Bone marrow (tissue), 2 donors: Measurements from ENCODE around the gene CRACDL.

ENCODE experiments used
- DNase-seq, 2 donors: peaks; one replicate each; lab custom pipeline; 2025; lab: John Stamatoyannopoulos, UW

CRACDL gene

GRCh38 chr2:98801921-98802321 is 134.1 kb downstream of the CRACDL start:
- DNase-seq = no peak

- DNase-seq = no peak
Measured at GRCh38 chr2:98801286-98801685, 134.7 kb downstream of the CRACDL start.

GRCh38 chr2:98800330-98801064 is 135.5 kb downstream of the CRACDL start:
- no peak for DNase-seq

DNA sequence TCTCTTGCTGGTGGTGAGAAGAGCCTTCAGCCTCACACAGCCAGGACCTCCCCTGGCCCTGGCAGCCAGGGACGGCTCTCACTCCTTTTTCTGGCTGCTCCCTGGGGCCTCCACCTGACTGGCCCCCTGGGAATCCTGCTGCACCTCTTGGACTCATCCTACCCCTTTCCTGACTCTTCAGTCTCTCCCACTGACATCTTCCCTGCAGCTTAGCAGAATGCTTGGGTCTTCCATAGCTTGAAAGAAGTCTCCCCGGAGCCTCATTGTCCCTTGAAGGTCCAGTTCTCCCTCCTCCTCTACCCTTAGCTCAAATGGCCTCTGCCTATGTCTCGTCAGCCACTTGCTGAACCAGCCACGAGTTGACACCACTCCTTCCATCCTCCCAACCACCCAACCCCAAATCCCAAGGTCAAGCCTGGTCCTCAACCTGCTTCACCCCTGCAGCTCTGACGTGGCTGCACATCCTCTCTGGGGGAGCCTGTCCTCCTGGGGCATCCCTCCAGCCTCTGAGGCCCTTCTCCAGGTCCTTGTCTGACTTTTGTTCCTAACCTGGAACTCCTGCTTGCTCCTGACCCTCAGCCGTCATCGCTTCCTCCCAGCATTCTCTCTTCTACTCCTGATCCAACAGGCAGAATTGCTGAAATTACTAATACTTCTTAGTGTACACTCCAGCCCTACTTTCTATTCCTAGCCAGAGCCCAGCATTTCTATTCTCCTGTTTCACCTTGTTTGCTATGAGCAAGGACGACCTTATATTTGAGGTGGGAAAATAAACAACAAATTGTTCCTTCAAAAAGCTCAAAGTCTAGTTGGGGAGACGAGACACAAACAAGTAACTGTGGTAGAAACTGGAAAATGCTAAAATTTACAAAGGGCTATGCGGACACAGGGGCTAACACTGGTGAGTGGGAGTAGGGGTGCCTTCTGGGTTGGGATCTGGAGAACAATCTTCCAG is 136.4 kb downstream of the CRACDL start:
- no peak for DNase-seq

- no peak for DNase-seq
Measured at GRCh38 chr2:98796775-98797544, 139.1 kb downstream of the CRACDL start.

- no peak for DNase-seq
Measured at GRCh38 chr2:98795891-98796676, 139.9 kb downstream of the CRACDL start.

DNA sequence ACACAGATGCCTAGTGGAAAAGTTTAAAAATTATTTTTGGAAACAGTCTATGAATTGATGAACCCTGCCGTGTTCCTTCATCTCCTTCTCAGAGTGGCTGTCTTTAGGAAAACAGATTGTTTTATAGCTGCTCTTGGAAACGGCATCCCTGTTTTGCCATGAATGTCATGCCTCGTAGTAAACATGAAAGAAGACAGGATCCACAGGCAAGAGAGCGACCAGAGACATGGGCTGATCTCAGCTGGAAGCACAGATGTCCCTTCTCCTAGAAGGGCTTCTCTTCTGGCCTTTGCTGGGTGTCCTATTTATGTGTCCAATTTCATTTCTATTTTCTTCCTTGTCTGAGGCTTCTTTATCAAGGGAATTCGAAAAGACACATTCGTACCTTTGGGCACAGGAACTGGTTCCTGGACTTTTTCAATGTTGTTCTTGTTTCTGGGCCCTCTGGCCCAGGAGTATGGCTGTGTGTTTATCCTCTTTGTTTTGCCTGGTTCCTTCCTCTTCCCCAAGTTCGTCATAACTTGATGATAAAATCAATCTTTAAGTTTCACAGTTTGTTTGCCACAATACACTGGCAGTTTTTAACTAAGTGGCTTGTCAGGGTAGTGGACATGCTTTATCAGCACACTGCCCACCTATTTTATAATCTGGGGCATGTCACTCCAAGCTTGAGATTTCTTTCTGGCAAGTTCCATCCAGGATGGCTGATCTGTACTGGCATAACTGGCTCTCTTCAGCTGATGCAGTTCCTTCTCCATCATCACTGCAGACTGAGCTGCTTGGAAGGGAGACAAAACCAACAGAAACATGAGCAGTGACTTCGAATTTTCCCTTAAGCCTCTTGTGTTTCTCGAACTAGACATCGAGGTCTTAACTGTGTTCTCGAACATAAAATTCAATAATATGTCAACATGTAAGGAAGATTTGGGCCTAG is 141.9 kb downstream of the CRACDL start:
- DNase-seq = no peak

DNA sequence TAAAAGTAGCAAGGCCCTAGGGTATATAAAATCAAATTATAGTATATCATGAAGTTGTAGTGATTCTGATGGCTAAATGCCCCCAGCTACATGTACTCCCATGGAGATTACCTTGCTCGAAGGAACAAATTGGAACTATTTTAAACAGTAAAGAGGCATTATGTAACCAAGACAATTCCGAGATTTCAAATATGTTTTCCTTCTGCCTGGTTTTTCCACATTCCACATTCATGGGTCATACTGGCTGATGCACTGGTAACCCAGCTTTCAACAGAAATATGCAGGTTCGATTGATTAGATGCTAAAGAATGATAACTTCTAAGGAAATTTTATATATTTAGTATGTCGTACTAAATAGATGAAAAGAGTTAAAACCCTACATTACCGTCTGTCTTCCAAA is 142.8 kb downstream of the CRACDL start:
- no peak for DNase-seq

- DNase-seq = no peak
Measured at GRCh38 chr2:98790221-98790620, 145.8 kb downstream of the CRACDL start.

DNA sequence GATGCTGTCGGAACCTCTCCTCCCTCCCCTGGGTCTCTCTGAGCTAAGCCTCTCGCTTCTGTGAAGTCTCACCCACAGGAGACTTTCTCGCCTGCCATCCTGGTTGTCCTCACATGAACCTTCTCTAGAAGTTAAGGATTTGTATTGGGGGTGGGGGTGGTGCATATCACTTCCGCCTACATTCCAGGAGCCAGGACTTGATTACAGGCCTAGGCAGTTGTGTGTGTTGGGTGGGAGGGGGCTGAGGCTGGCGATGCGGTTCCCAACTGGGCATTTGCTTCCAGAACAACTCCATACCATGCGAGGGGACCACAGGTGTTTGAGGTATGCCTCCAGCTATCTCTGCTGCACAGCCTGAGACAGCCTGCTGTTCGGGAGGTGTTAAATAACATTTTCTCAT is 148.3 kb downstream of the CRACDL start:
- DNase-seq = no peak

DNA sequence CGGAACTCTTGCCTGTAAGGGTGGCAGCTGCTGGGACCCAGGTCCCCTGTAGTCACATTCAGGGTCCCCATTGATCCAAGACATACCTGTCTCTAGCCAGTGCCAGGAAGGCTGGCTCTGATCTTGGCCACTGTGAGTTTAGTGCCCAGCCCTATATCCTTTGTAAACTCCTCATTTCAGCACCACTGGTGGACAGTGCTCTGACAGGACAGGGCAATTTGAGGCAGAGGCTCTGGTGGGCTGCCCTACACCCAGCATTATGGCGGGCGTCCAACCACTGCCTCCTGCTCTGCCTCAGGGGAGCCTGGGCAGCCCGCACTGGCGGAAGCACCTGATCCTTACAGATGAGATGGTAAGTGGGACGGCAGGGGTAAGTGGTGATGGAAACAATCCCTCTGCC is 149.8 kb downstream of the CRACDL start:
- DNase-seq = no peak

DNA sequence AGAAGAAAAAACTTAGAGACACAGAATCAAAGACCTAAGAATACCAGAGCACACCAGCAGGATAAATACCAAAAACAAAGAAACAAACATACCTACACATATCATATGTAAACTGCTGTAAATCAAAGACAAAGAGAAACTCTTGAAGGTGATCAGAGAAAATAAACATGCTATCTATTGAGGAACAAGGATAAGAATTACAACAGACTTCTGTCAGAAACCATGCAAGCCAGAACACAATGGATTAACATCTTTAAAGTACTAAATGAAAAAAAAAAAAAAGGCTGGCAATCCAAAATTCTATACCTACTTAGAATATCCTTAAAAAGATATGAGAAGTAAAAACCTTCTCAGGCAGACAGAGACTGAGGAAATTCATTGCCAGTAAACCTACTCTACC is 153.5 kb downstream of the CRACDL start:
- DNase-seq = no peak

GRCh38 chr2:98781822-98782221 is 154.2 kb downstream of the CRACDL start:
- DNase-seq = no peak

DNA sequence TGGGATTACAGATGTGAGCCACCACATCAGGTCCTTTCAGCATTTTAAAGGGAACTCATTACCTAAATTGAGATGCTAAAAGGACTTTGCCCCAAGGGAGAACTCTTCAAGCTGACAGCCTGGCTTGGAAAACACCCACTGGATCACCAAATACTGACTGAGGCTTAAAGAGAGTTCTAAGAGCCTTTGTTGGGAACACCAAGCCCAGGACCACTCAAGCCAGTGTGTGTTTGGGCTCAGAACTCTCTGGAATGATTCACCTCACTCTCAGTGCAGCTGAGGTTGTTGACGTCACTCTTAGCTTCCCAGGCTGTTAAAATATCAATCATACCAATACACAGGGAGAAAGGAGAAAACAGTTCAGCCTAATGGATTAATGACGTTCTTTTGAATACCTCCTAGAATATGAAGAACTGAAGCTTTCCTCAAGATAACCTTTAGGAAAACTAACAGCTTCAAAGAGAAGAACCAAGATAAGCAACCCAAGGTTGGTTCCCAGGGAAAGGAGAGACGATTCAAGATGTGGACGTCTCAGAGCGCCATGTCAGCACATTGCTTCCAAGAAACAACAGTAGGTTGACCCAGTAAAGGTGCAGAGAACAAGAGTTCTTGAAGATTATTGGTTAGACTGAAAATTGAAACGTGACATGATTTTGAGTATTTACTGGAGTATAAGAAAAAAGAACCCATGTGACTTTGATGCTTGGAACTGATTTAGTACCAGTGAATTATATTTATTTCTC is 157.1 kb downstream of the CRACDL start:
- DNase-seq = no peak

DNA sequence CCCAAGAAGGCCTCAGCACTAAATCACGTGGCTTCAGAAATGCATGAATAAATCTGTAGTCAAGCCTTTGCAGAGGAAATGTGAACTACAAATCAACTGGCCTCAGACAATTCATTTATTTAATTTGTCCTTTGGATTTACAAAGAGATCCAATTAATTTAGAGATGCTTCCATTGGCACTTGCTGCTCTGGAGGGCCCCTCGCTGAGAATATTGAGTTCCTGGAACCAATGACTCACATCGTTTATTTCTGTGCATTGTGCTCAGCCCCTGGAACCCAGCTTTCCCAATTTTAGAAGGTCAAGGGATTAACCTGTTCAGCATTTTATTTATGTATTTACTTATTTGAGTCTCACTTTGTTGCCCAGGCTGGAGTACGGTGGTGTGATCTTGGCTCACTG is 157.9 kb downstream of the CRACDL start:
- DNase-seq = no peak

- no peak for DNase-seq
Measured at GRCh38 chr2:98777710-98778109, 158.3 kb downstream of the CRACDL start.

DNA sequence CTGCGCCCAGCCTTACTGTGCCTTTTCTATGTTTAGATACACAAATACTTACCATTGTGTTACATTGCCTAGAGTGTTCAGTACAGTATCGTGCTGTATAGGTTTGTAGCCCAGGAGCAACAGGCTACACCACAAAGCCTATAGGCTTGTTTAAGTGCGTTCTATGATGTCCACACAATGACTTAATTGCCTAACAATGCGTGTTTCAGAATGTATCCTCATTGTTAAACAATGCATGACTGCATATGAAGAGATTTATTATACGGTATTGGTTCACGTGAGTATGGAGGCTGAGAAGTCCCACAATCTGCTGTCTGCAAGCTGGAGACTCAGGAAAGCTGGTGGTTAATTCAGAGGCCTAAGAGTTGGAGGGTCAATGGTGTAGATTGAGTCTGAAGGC is 158.9 kb downstream of the CRACDL start:
- DNase-seq = no peak

DNA sequence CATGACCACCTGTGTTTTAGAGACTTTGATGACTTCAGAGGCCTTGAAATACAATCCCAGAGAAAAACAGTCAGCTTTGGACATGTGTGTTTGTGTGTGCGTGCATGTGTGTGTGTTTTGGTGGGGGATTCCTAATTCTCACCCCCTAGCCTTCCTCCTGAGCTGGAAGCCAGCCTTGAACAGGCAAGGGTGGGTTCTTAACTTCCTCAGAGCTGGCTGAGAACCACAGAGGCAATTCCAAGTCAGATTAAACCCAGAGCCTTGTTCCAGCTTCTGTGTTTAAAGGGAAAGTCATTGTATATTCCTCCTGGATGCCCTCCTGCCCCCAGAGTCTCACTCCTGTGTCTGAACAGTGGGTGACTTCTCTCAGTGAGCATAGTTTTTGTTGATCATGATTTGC is 159.9 kb downstream of the CRACDL start:
- DNase-seq = no peak

- DNase-seq = no peak
Measured at GRCh38 chr2:98775146-98775986, 160.7 kb downstream of the CRACDL start.
